Ramos (cell line): ENCODE measurements around the gene UMODL1.
"Not testable (repeated sequence)": the region's sequence is repeated elsewhere in the genome, so short reads cannot be mapped to it uniquely, and the experiment has no call there.

Source experiments
- in situ Hi-C: fragments of 300-500 bp; cut with MboI; formaldehyde crosslinking; loops from one replicate; pipeline ENCODE4 v1.14.3; 2022; ENCODE audit warnings: low sequenced_read_pairs; ENCODE audit not compliant: unreplicated experiment

UMODL1 gene

GRCh38 chr21:42077685-42078238, 6.6 kb downstream of the UMODL1 start:
- in situ Hi-C loops = not testable (repeated sequence)

- in situ Hi-C loops = not testable (repeated sequence)
Observed at GRCh38 chr21:42078247-42079007, 7.3 kb downstream of the UMODL1 start.

GRCh38 chr21:42079008-42079938, 8.2 kb downstream of the UMODL1 start:
- in situ Hi-C loops = no loop called here

GRCh38 chr21:42079939-42080787, 9.0 kb downstream of the UMODL1 start:
- in situ Hi-C loops = no loop called here

GRCh38 chr21:42080788-42081083, 9.6 kb downstream of the UMODL1 start:
- in situ Hi-C loops = no loop called here

GRCh38 chr21:42081138-42081537, 10.0 kb downstream of the UMODL1 start:
- in situ Hi-C loops = no loop called here

- in situ Hi-C loops = no loop called here
Observed at GRCh38 chr21:42081931-42082381, 10.8 kb downstream of the UMODL1 start.

- in situ Hi-C loops = no loop called here
Observed at GRCh38 chr21:42082501-42083360, 11.6 kb downstream of the UMODL1 start.

- in situ Hi-C loops = no loop called here
Observed at GRCh38 chr21:42083361-42083690, 12.2 kb downstream of the UMODL1 start.

GRCh38 chr21:42084079-42084478, 13.0 kb downstream of the UMODL1 start:
- in situ Hi-C loops = no loop called here

- in situ Hi-C loops = no loop called here
Observed at GRCh38 chr21:42085246-42086077, 14.3 kb downstream of the UMODL1 start.

GRCh38 chr21:42086969-42087368, 15.9 kb downstream of the UMODL1 start:
- in situ Hi-C loops = no loop called here

- in situ Hi-C loops = no loop called here
Observed at GRCh38 chr21:42088148-42088547, 17.0 kb downstream of the UMODL1 start.

GRCh38 chr21:42088658-42089057, 17.5 kb downstream of the UMODL1 start:
- in situ Hi-C loops = no loop called here

- in situ Hi-C loops = no loop called here
Observed at GRCh38 chr21:42089093-42089631, 18.0 kb downstream of the UMODL1 start.

- in situ Hi-C loops = no loop called here
Observed at GRCh38 chr21:42089665-42090310, 18.7 kb downstream of the UMODL1 start.

- in situ Hi-C loops = no loop called here
Observed at GRCh38 chr21:42091899-42092508, 20.9 kb downstream of the UMODL1 start.
